Adipose tissue (tissue), 3 donors: Measurements from ENCODE around the gene UBALD2. TPM values are rescaled to one million over a fixed set of nuclear protein-coding genes. Genes with fewer than 3 reads are reported as not detected.
"Not testable (repeated sequence)": the region's sequence is repeated elsewhere in the genome, so short reads cannot be mapped to it uniquely, and the experiment has no call there.

Source experiments
- H3K27ac ChIP-seq: one replicate; pipeline ENCODE4 v1.5.1; 2013; ENCODE audit warnings: low read depth, low read length
- WGBS, 3 donors: extraction: QIAGEN DNeasy Blood & Tissue Kit; methylation state at CpG; one replicate each; pipeline ENCODE4 v1.1.7; 2013; 5-methylcytosine and 5-hydroxymethylcytosine counted together
- polyA plus RNA-seq, 3 donors: library from polyadenylated mRNA; stranded (reverse); fragments of 200-250 nt; gene quantifications; one replicate each; pipeline ENCODE4 v1.2.3, GENCODE V29; 2013
- donor health status: healthy with polysubstance abuse.
- donor health status: Bipolar disorder and iron deficiency.
- donor health status: healthy.

The UBALD2 gene
- polyA plus RNA-seq, 3 donors, result 14.4 to 43.7 (median 40.1) TPM

GRCh38 chr17:76260669-76261068, 4.5 kb upstream of the UBALD2 start:
- H3K27ac ChIP-seq, result no peak overlapping the region
- WGBS, 3 donors, result 70 to 82% (median 71%) methylated on average over 5 of the region's 5 CpGs

- 75 to 85% (median 78%) methylated on average over 21 to 23 of the region's 23 CpGs for WGBS, 3 donors
- H3K27ac ChIP-seq, result no peak overlapping the region
Measured at GRCh38 chr17:76261421-76262215, 3.5 kb upstream of the UBALD2 start.

DNA sequence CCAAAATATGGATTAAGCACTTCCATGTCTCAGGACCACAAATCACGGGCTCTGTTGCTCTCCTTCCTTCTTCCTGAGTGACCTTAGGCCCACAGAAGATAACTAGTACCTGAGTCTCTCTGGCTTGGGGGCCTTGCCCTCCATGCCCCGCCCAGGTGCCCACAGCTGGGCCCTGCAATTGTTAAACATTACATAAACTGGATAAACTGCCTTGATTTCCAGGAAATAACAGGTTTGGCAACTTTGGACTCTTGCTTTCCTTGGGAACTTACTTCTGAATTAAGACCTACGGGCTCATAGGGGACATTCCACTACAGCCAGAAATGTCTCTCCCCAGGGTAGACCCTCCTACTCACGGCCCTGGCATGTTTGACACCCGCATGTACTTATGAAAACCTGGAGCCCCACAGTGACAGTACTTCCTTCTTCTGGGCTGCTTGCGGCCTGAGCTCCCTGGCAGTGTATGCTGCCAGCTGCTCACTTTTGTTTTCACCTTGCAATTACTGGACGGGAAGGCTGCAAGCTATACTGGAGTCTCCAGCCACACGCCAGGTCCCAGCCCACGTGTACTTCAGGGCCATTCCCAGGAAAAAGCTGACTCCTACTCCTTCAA, 2.3 kb upstream of the UBALD2 start:
- no peak overlapping the region for H3K27ac ChIP-seq
- whole genome bisulfite sequencing, 3 donors, result 27 to 50% (median 43%) methylated on average over 9 of the region's 9 CpGs

GRCh38 chr17:76263896-76264295, 1.3 kb upstream of the UBALD2 start:
- 92 to 94% (median 94%) methylated on average over 5 of the region's 5 CpGs for WGBS, 3 donors

GRCh38 chr17:76264425-76264754, 758 bp upstream of the UBALD2 start:
- WGBS, 3 donors, result 36 to 44% (median 36%) methylated on average over 9 of the region's 9 CpGs
- no peak overlapping the region for H3K27ac ChIP-seq

More at GRCh38 chr17:76263896-76264295, 1.3 kb upstream of the UBALD2 start:
- no peak overlapping the region for H3K27ac ChIP-seq

DNA sequence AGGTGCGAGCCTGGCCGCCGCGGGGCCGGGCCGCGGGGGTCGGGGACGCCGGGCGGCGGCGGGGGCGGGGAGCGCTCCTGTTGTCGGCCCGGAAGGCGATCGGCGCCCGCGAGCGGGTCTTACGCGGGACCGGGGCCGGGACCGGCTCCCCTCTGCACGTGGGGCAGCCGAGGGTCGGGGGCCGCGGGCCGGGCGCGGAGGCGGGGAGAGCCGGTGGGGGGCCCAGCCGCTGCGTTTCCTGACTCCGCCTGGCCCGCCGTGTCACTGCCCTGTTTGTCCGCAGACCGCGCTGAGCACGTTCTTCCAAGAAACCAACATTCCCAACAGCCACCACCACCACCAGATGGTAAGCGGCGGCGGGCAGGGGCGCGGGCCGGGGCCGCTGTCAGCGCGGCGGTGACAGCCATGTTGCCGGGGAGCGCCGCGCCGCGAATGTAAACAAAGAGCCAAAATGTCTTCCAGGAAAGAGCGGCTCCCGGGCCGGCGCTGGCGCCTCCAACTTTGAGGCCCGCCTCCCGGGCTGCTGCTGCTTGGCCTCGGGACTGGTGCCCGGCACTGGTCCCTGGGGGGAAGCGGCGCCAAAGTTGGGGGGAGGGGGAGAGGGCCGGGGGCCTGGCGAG, 586 bp downstream of the UBALD2 start:
- H3K27ac ChIP-seq, result no peak overlapping the region
- 0 to 2% (median 1%) methylated on average over 48 to 75 of the region's 76 CpGs for WGBS, 3 donors

GRCh38 chr17:76266244-76266938, 1.2 kb downstream of the UBALD2 start:
- H3K27ac ChIP-seq, result no peak overlapping the region
- 3% methylated on average over 8 to 12 of the region's 12 CpGs for WGBS, 3 donors

- no peak overlapping the region for H3K27ac ChIP-seq
- WGBS, 3 donors, result 62 to 84% (median 67%) methylated on average over 4 of the region's 4 CpGs
Measured at GRCh38 chr17:76267051-76267576, 2.0 kb downstream of the UBALD2 start.

DNA sequence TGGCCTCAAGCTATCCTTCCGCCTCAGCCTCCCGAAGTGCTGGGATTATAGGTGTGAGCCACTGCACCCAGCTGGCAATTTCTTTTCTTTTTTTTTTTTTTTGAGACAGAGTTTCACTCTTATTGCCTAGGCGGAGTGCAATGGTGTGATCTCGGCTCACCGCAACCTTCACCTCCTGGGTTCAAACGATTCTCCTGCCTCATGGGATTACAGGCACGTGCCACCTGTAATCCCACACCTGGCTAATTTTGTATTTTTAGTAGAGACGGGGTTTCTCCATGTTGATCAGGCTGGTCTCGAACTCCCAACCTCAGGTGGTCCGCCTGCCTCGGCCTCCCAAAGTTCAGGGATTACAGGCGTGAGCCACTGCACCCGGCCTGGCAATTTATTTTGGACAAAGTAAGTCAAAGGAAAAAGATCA, 2.4 kb downstream of the UBALD2 start:
- 77 to 87% (median 85%) methylated on average over 13 of the region's 13 CpGs for WGBS, 3 donors
- not testable (repeated sequence) for H3K27ac ChIP-seq

- WGBS, 3 donors, result 5 to 30% (median 17%) methylated on average over 8 to 9 of the region's 9 CpGs
- no peak overlapping the region for H3K27ac ChIP-seq
Measured at GRCh38 chr17:76268015-76268749, 3.0 kb downstream of the UBALD2 start.

GRCh38 chr17:76268991-76269981, 4.1 kb downstream of the UBALD2 start:
- 70 to 80% (median 79%) methylated on average over 12 of the region's 12 CpGs for WGBS, 3 donors

DNA sequence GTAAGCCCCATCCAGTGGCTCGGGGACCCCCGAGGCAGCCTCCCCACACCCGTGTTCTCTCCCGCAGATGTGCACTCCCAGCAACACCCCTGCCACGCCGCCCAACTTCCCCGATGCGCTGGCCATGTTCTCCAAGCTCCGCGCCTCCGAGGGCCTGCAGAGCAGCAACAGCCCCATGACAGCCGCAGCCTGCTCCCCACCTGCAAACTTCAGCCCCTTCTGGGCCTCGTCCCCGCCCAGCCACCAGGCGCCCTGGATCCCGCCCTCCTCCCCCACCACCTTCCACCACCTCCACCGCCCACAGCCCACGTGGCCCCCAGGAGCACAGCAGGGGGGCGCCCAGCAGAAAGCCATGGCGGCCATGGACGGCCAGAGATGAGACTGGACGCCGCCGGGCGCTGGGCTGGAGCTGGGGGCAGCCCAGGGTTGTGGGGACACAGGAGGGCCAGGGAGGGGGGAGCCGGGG, 5.0 kb downstream of the UBALD2 start:
- 74 to 87% (median 84%) methylated on average over 25 to 26 of the region's 26 CpGs for WGBS, 3 donors
- no peak overlapping the region for H3K27ac ChIP-seq

More at GRCh38 chr17:76268991-76269981, 4.1 kb downstream of the UBALD2 start:
- no peak overlapping the region for H3K27ac ChIP-seq

DNA sequence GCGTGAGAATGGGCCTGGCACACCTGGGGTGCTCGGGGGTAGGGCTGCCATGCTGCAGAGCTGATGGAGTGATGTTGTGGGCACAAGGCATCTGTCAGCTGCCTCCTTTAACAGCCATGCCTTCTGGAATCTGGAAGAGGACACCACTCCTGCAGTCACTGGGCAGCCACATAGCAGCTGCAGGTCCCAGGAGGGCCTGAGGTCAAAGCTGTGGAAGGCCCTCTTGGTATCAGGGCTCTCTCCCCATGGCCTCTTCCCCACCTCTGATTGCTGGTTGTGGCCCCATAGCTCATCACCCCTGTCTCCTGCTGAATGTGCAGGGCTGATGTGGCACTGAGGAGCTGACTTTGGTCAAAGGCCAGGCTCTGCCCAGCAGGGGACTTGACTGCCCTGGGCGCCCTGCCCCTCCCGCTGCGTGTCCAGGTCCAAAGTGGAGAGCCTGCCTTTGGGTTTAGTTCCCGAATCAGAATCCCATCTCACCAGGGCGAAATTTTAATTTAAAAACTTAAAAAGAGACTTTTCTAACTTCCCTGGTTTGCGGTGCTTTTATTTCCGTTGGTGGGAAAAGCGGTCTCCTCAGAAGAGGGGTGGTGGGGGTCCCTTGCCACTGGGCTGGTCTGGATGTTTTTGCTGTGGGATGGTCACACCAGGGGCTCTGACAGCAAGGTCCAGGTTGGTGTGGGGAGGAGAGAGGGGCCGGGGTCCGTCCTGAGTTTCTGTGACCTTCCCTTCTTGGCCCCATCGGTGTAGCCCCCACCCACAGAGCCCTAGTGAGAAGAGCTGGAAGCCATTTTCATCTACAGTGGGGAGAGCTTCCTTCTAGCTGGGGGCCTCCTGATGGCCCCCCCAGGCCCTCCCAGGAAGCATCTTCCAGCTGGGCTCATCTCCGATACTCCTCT, 5.9 kb downstream of the UBALD2 start:
- WGBS, 3 donors, result 74 to 84% (median 78%) methylated on average over 14 of the region's 14 CpGs
- no peak overlapping the region for H3K27ac ChIP-seq

DNA sequence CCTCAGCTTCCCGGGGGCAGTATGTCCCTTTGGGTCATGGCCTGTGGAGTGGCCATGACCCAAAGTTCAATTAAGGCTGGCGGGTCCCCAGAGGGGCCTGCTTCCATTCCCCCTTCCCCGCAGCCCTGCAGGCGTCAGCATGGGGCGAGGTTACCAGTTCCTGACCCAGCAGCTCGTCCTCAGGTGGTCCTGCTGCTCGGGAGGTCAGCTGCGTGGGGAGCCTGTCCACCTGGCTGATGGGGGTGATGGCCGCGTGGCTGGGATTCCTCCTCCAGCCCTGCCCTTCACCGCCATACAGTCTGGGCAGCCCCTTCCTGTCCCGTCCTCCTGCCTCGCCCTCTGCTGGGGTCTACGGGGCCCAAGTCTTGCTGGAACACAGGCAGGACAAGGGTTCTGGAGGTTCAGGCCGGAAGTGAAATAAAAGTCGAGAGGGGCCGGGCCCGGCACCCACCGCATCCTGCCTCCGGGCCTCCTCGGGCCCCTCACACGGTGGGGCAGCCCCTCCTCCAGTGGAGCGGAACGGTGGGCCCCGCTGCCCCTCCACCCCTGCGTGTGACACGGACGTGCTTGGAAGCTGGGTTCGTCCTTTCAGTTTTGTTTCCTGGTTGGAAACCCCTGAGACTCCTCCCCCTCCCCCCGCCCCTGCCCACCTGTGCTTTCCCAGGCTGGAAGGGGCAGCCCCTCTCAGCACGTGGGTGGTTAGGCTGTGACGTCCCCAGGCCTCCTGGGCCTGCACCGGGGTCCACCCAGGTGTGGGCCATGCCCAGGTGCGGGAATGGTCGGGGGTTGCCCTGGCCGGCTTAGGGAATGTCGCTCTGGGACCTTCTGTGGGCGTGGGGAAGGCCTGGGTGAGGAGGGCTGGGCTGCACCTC, 6.8 kb downstream of the UBALD2 start:
- H3K27ac ChIP-seq, result no peak overlapping the region
- WGBS, 3 donors, result 7 to 11% (median 11%) methylated on average over 36 to 38 of the region's 38 CpGs
